HEK293 (cell line): ENCODE data around the gene FOXN3.

Experiments
- CTCF ChIP-seq: fragments of 450-650 bp; formaldehyde crosslinking; IDR thresholded peaks from 2 replicates; pipeline ENCODE4 v1.5.1; 2016; ENCODE audit warnings: missing biosample characterization, missing genetic modification characterization
- INSM2 ChIP-seq: fragments of 450-650 bp; formaldehyde crosslinking; IDR thresholded peaks from 2 replicates; pipeline ENCODE4 v1.5.1; 2016; ENCODE audit warnings: missing biosample characterization, missing genetic modification characterization
- KLF16 ChIP-seq: fragments of 450-650 bp; formaldehyde crosslinking; IDR thresholded peaks from 2 replicates; pipeline ENCODE4 v1.5.1; 2017; ENCODE audit warnings: missing biosample characterization, missing genetic modification characterization
- REST ChIP-seq: fragments of 450-650 bp; formaldehyde crosslinking; IDR thresholded peaks from 2 replicates; pipeline ENCODE4 v1.5.1; 2016; ENCODE audit warnings: missing biosample characterization, missing genetic modification characterization
- TCF7L2 ChIP-seq: IDR thresholded peaks from 2 replicates; pipeline ENCODE4 v1.6.1; 2011; ENCODE audit warnings: low read depth, mild to moderate bottlenecking, inconsistent platforms, low read length, moderate library complexity, borderline replicate concordance
- ZBTB49 ChIP-seq: fragments of 450-650 bp; formaldehyde crosslinking; IDR thresholded peaks from 2 replicates; pipeline ENCODE4 v1.5.1; 2016; ENCODE audit warnings: missing biosample characterization, missing genetic modification characterization, low read depth
- ZFP37 ChIP-seq: fragments of 450-650 bp; formaldehyde crosslinking; IDR thresholded peaks from 2 replicates; pipeline ENCODE4 v1.5.1; 2016; ENCODE audit warnings: missing biosample characterization, missing genetic modification characterization
- ZNF558 ChIP-seq: fragments of 450-650 bp; formaldehyde crosslinking; IDR thresholded peaks from 2 replicates; pipeline ENCODE4 v1.5.1; 2016; ENCODE audit warnings: missing biosample characterization, missing genetic modification characterization
- ZNF571 ChIP-seq: fragments of 450-650 bp; formaldehyde crosslinking; IDR thresholded peaks from 2 replicates; pipeline ENCODE4 v1.5.0; 2017; ENCODE audit warnings: missing biosample characterization, missing genetic modification characterization
- ZNF580 ChIP-seq: fragments of 450-650 bp; formaldehyde crosslinking; IDR thresholded peaks from 2 replicates; pipeline ENCODE4 v1.5.1; 2016; ENCODE audit warnings: missing biosample characterization, missing genetic modification characterization
- ZNF76 ChIP-seq: fragments of 450-650 bp; formaldehyde crosslinking; IDR thresholded peaks from 2 replicates; pipeline ENCODE4; 2016; ENCODE audit warnings: low read depth, missing biosample characterization, missing genetic modification characterization, borderline replicate concordance

- TF ChIP-seq ZNF580 (tag by site-specific recombination) (no peak), REST (tag by site-specific recombination) (no peak), ZNF76 (tag by site-specific recombination) (no peak), ZNF558 (tag by site-specific recombination) (no peak), INSM2 (tag by site-specific recombination) (no peak), CTCF (tag by site-specific recombination) (no peak), KLF16 (tag by site-specific recombination) (no peak), ZBTB49 (tag by site-specific recombination) (no peak), TCF7L2 (no peak), ZNF571 (tag by site-specific recombination) (no peak), ZFP37 (tag by site-specific recombination) (no peak)
Measured at GRCh38 chr14:89123215-89123614, 293.8 kb downstream of the FOXN3 start.
